Ascending aorta (tissue), 2 donors: ENCODE results near the gene HGF. TPM values are rescaled to one million over a fixed set of nuclear protein-coding genes. Genes with fewer than 3 reads are reported as not detected.

Source experiments
- DNase-seq, 2 donors: peaks; one replicate each; pipeline ENCODE4 v3.0.0-alpha.2; 2019; ENCODE audit warnings: low spot score in 2 of 2
- H3K27ac ChIP-seq, 2 donors: fragments of 200-600 bp; sonication (generic); one replicate each; pipeline ENCODE4 v1.5.1; 2016 to 2017; ENCODE audit warnings: mild to moderate bottlenecking in 1 of 2
- H3K27me3 ChIP-seq: fragments of 200-600 bp; sonication (generic); one replicate; pipeline ENCODE4 v1.5.1; 2017
- H3K36me3 ChIP-seq, 2 donors: fragments of 200-600 bp; sonication (generic); one replicate each; pipeline ENCODE4 v1.5.1; 2016
- H3K4me1 ChIP-seq, 2 donors: fragments of 200-600 bp; sonication (generic); one replicate each; pipeline ENCODE4 v1.5.1; 2016 to 2017; ENCODE audit warnings: mild to moderate bottlenecking in 1 of 2
- H3K4me3 ChIP-seq, 2 donors: fragments of 200-600 bp; sonication (generic); one replicate each; pipeline ENCODE4 v1.5.1; 2016 to 2017; ENCODE audit warnings: mild to moderate bottlenecking in 1 of 2
- H3K9me3 ChIP-seq, 2 donors: fragments of 200-600 bp; sonication (generic); one replicate each; pipeline ENCODE4 v1.5.1; 2016
- CTCF ChIP-seq, 3 experiments: fragments of 200-600 bp in 2 of 3; fragments of 450-650 bp in 1 of 3; sonication (generic) in 2 of 3; IDR thresholded peaks; one replicate each; pipeline ENCODE4 v1.5.1; 2016 to 2019; ENCODE audit warnings: antibody characterized with exemption in 3 of 3, mild to moderate bottlenecking in 1 of 3, moderate library complexity in 1 of 3
- intact Hi-C: fragments of 100-400 bp; cut with DNase I; formaldehyde crosslinking; loops from one replicate; pipeline ENCODE4 v1.15.1; 2023
- total RNA-seq: library from RNA; depleted of rRNA; stranded (reverse); fragments of >200 nt; gene quantifications from one replicate; pipeline ENCODE4 v1.1.0, GENCODE V29; 2016

The HGF gene
- total RNA-seq, 1 donor from 2014 or later = 11.7 TPM

- Histone ChIP-seq H3K27me3 (no peaks in the 10 kb centered on the region), H3K4me1 (no peaks in the 10 kb centered on the region), H3K4me3 (no peak overlapping the region), H3K9me3 (no peaks in the 10 kb centered on the region), H3K27ac (no peak overlapping the region), H3K36me3 (peaks cover 6 to 18% of the 10 kb centered on the region in 2 donors)
- intact Hi-C loops = no loop called here
- no peak for DNase-seq
- TF ChIP-seq CTCF (IDR thresholded peaks at IDR 0.05) = no peak
These were observed 14.7 kb downstream of the HGF start for GRCh38 chr7:81754918-81755696.

GRCh38 chr7:81753392-81753791, 16.5 kb downstream of the HGF start:
- no peaks in the 10 kb centered on the region for H3K4me1 ChIP-seq
- no peak overlapping the region for H3K27ac ChIP-seq
- no peaks in the 10 kb centered on the region for H3K27me3 ChIP-seq
- H3K4me3 ChIP-seq = no peak overlapping the region
- no peak for TF ChIP-seq CTCF (IDR thresholded peaks at IDR 0.05)
- H3K9me3 ChIP-seq = no peaks in the 10 kb centered on the region
- no peak for DNase-seq
- peaks cover 6 to 18% of the 10 kb centered on the region in 2 donors for H3K36me3 ChIP-seq
- intact Hi-C loops = no loop called here

- no peak overlapping the region for H3K27ac ChIP-seq
- DNase-seq = no peak
- TF ChIP-seq CTCF (IDR thresholded peaks at IDR 0.05) = no peak
- no peaks in the 10 kb centered on the region for H3K4me1 ChIP-seq
- intact Hi-C loops = no loop called here
- H3K36me3 ChIP-seq = peaks cover 6 to 18% of the 10 kb centered on the region in 2 donors
- no peaks in the 10 kb centered on the region for H3K9me3 ChIP-seq
- H3K27me3 ChIP-seq = no peaks in the 10 kb centered on the region
- no peak overlapping the region for H3K4me3 ChIP-seq
These were observed 17.5 kb downstream of the HGF start for GRCh38 chr7:81752318-81752714.

- TF ChIP-seq CTCF (IDR thresholded peaks at IDR 0.05) = no peak
- H3K27me3 ChIP-seq = no peaks in the 10 kb centered on the region
- intact Hi-C loops = no loop called here
- no peak overlapping the region for H3K27ac ChIP-seq
- H3K4me3 ChIP-seq = no peak overlapping the region
- H3K4me1 ChIP-seq = no peaks in the 10 kb centered on the region
- H3K36me3 ChIP-seq = peaks cover 4 to 15% of the 10 kb centered on the region in 2 donors
- no peaks in the 10 kb centered on the region for H3K9me3 ChIP-seq
- no peak for DNase-seq
These were observed 18.1 kb downstream of the HGF start for GRCh38 chr7:81751619-81752317.

- Histone ChIP-seq H3K9me3 (no peaks in the 10 kb centered on the region), H3K27me3 (no peaks in the 10 kb centered on the region), H3K36me3 (no peaks in the 10 kb centered on the region), H3K4me3 (no peak overlapping the region), H3K4me1 (no peaks in the 10 kb centered on the region), H3K27ac (no peak overlapping the region)
- DNase-seq = no peak
- intact Hi-C loops = no loop called here
- TF ChIP-seq CTCF (IDR thresholded peaks at IDR 0.05) = no peak
These were observed 24.2 kb downstream of the HGF start for GRCh38 chr7:81745637-81746036.
